Omental fat pad (tissue), 4 donors: ENCODE results near the gene DNASE2. TPM values are rescaled to one million over a fixed set of nuclear protein-coding genes. Genes with fewer than 3 reads are reported as not detected.

Experiments used
- ATAC-seq: fragments of 150-250 bp; one replicate; pipeline ENCODE4 v1.9.1; 2016; ENCODE audit warnings: mild to moderate bottlenecking, moderate library complexity; ENCODE audit not compliant: low FRiP score
- DNase-seq: peaks from one replicate; pipeline ENCODE4 v3.0.0-alpha.2; 2019; ENCODE audit warnings: low spot score
- CTCF ChIP-seq, 3 donors: fragments of 450-650 bp; IDR thresholded peaks; one replicate each; pipeline ENCODE4 v1.5.1; 2016 to 2017; ENCODE audit warnings: antibody characterized with exemption in 3 of 3, mild to moderate bottlenecking in 3 of 3, moderate library complexity in 2 of 3
- small RNA-seq: library from RNA; depleted of rRNA; stranded (forward); fragments of <200 nt; gene quantifications from one replicate; pipeline ENCODE3, GENCODE V24; 2016
- total RNA-seq, 4 donors: library from RNA; depleted of rRNA; stranded (reverse); fragments of >200 nt; gene quantifications; one replicate each; pipeline ENCODE4 v1.1.0, GENCODE V29; 2016

Gene DNASE2
- total RNA-seq, 4 donors from 2014 or later: 24.6 to 36.9 (median 28.4) TPM

- ATAC-seq (no peak), DNase-seq (no peak)
- no peak for TF ChIP-seq CTCF (IDR thresholded peaks at IDR 0.05)
Measured at GRCh38 chr19:12834976-12835757, 46.1 kb downstream of the DNASE2 start.

- ATAC-seq (no peak), DNase-seq (no peak)
- TF ChIP-seq CTCF (IDR thresholded peaks at IDR 0.05): no peak
Measured at GRCh38 chr19:12834566-12834943, 46.7 kb downstream of the DNASE2 start, which contains the start of gene RTBDN. Gene RTBDN (minus strand): TSS chr19:12834579. CDS start chr19:12829979, 4,600 bp downstream.

GRCh38 chr19:12833738-12834565, 47.3 kb downstream of the DNASE2 start:
- ATAC-seq (no peak), DNase-seq (no peak)
- TF ChIP-seq CTCF (IDR thresholded peaks at IDR 0.05): no peak

- DNase-seq (no peak), ATAC-seq (no peak)
- no peak for TF ChIP-seq CTCF (IDR thresholded peaks at IDR 0.05)
Measured at GRCh38 chr19:12833418-12833737, 47.9 kb downstream of the DNASE2 start.

- no peak for ATAC-seq
- no peak for TF ChIP-seq CTCF (IDR thresholded peaks at IDR 0.05)
- no peak for DNase-seq
Measured at GRCh38 chr19:12828494-12828893, 52.8 kb downstream of the DNASE2 start.

- no peak for ATAC-seq
Measured at GRCh38 chr19:12825254-12826131, 55.8 kb downstream of the DNASE2 start.

More at GRCh38 chr19:12825254-12826131, 55.8 kb downstream of the DNASE2 start:
- no peak for DNase-seq
- no peak for TF ChIP-seq CTCF (IDR thresholded peaks at IDR 0.05)

Small RNA genes lying within 50 kb of the gene (small RNA-seq; reads per million reads assigned to genes)
- not detected for gene MIR5695
- not detected for gene MIR6794

Other genes starting within 250 kb of the DNASE2 start
- 100 to 1,000 TPM in 1 of 4 donors, 10 to 100 TPM in 3; 63.8 to 104 (median 74.6) TPM for gene MAN2B1, start 214.7 kb downstream of the DNASE2 start, total RNA-seq
- gene WDR83, start 214.6 kb downstream of the DNASE2 start, total RNA-seq: 10 to 100 TPM in 1 of 4 donors, 1 to 10 TPM in 3; 7.1 to 10.2 (median 8.5) TPM
- 100 to 1,000 TPM in 1 of 4 donors, 10 to 100 TPM in 3; 68.5 to 119 (median 80.9) TPM for gene DHPS, start 199.6 kb downstream of the DNASE2 start, total RNA-seq
- not detected for gene GNG14, start 193.5 kb downstream of the DNASE2 start, total RNA-seq
- 1 to 10 TPM; 3.2 to 5.6 (median 4.4) TPM for gene FBXW9, start 184.8 kb downstream of the DNASE2 start, total RNA-seq
- gene TNPO2, start 157.5 kb downstream of the DNASE2 start, total RNA-seq: 10 to 100 TPM; 44.8 to 95.4 (median 55.8) TPM
- gene TRIR, start 146.8 kb downstream of the DNASE2 start, total RNA-seq: 100 to 1,000 TPM; 309 to 348 (median 323) TPM
- 10 to 100 TPM; 36.6 to 55.4 (median 48.9) TPM for gene GET3, start 144.0 kb downstream of the DNASE2 start, total RNA-seq
- gene BEST2, start 129.7 kb downstream of the DNASE2 start, total RNA-seq: not detected
- gene HOOK2, start 105.9 kb downstream of the DNASE2 start, total RNA-seq: 10 to 100 TPM; 26.9 to 71.3 (median 56.3) TPM
- 1,000 to 10,000 TPM in 2 of 4 donors, 100 to 1,000 TPM in 2; 852 to 2,498 (median 1,079) TPM for gene JUNB, start 90.0 kb downstream of the DNASE2 start, total RNA-seq
- gene PRDX2, start 79.6 kb downstream of the DNASE2 start, total RNA-seq: 100 to 1,000 TPM; 165 to 320 (median 219) TPM
- not detected for gene THSD8, start 79.4 kb downstream of the DNASE2 start, total RNA-seq
- 10 to 100 TPM in 1 of 4 donors, 1 to 10 TPM in 3; 2.8 to 10.4 (median 5.9) TPM for gene RNASEH2A, start 74.9 kb downstream of the DNASE2 start, total RNA-seq
- gene RTBDN, start 46.9 kb downstream of the DNASE2 start, total RNA-seq: not detected
- gene MAST1, start 42.9 kb downstream of the DNASE2 start, total RNA-seq: not detected
- gene KLF1, start 5.8 kb upstream of the DNASE2 start, total RNA-seq: under 1 TPM in 1 of 4 donors, not detected in 3; 0.69 TPM
- 10 to 100 TPM; 36.1 to 51.4 (median 45.2) TPM for gene GCDH, start 9.7 kb upstream of the DNASE2 start, total RNA-seq
- gene SYCE2, start 37.8 kb upstream of the DNASE2 start, total RNA-seq: not detected
- 10 to 100 TPM; 31.1 to 61.1 (median 38.2) TPM for gene FARSA, start 52.3 kb upstream of the DNASE2 start, total RNA-seq
- gene CALR, start 57.2 kb upstream of the DNASE2 start, total RNA-seq: 100 to 1,000 TPM; 349 to 570 (median 439) TPM
- 100 to 1,000 TPM in 1 of 4 donors, 10 to 100 TPM in 3; 65.6 to 119 (median 91.1) TPM for gene RAD23A, start 64.4 kb upstream of the DNASE2 start, total RNA-seq
- 10 to 100 TPM; 27.2 to 37.7 (median 32.8) TPM for gene GADD45GIP1, start 75.8 kb upstream of the DNASE2 start, total RNA-seq
- under 1 TPM in 1 of 4 donors, not detected in 3; 0.56 TPM for gene DAND5, start 88.1 kb upstream of the DNASE2 start, total RNA-seq
- 10 to 100 TPM; 39.5 to 53.1 (median 43.0) TPM for gene NFIX, start 114.0 kb upstream of the DNASE2 start, total RNA-seq
- gene LYL1, start 221.4 kb upstream of the DNASE2 start, total RNA-seq: 10 to 100 TPM in 3 of 4 donors, 1 to 10 TPM in 1; 5.5 to 29.9 (median 20.5) TPM
- gene TRMT1, start 235.3 kb upstream of the DNASE2 start, total RNA-seq: 10 to 100 TPM; 27.0 to 70.5 (median 39.2) TPM
- 10 to 100 TPM; 12.0 to 44.7 (median 23.0) TPM for gene NACC1, start 236.8 kb upstream of the DNASE2 start, total RNA-seq